ENCODE results near the gene BRAF.

DNA sequence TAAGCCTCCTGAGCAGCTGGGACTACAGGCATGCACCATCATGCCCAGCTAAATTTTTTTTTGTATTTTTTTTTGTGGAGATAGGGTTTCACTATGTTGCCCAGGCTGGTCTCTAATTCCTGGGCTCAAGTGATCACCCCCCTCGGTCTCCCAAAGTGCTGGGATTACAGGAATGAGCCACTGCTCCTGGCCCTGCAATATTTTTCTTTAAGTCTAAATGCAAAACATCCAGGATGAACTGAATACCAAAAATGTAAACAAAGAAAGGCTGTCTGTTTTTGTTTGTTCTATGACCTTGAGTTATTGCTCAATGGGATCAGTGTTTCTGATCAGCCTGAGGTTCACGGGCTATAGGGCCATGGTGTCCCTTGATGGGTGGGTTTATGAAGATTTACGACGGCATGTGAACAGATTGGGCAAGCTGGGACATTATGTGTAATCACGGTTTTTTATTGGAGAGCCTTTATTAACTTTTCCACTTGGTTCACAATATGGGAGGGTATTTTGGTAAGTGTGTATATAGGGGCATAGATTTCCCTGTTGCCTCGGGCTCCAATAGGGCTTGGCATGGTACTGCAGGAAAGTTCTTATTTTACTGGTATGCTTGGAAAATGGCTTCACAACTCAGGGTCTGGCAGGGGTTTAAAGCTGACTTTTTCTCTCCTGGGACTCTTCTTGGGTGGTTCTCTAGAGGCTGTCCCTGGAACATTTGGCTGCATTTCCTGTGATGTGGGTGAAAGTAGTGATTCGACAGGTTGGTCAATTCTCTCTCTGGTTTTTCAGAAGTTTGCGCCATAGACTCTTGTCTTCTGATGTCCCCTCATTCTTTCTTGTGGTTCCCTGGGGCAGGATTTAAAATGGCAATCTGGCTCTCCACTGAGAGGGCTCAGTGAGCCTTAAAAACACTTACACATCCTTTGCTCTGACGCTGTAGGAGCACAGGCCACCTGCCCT lies 48.4 kb upstream of the BRAF start:
- TF ChIP-seq POLR2A (IDR thresholded peaks at IDR 0.05) = no peak
- TF ChIP-seq, protein P1, sequence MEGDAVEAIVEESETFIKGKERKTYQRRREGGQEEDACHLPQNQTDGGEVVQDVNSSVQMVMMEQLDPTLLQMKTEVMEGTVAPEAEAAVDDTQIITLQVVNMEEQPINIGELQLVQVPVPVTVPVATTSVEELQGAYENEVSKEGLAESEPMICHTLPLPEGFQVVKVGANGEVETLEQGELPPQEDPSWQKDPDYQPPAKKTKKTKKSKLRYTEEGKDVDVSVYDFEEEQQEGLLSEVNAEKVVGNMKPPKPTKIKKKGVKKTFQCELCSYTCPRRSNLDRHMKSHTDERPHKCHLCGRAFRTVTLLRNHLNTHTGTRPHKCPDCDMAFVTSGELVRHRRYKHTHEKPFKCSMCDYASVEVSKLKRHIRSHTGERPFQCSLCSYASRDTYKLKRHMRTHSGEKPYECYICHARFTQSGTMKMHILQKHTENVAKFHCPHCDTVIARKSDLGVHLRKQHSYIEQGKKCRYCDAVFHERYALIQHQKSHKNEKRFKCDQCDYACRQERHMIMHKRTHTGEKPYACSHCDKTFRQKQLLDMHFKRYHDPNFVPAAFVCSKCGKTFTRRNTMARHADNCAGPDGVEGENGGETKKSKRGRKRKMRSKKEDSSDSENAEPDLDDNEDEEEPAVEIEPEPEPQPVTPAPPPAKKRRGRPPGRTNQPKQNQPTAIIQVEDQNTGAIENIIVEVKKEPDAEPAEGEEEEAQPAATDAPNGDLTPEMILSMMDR (IDR thresholded peaks at IDR 0.05) = no peak

All from heart left ventricle (tissue), 13 donors.